Activated gamma-delta T cell (primary cell): ENCODE data around the gene MARK3.

ENCODE experiments used
- DNase-seq: peaks from one replicate; lab custom pipeline; 2025; lab: John Stamatoyannopoulos, UW

MARK3 gene

GRCh38 chr14:103526914-103527248 lies 141.7 kb downstream of the MARK3 start:
- no peak for DNase-seq

GRCh38 chr14:103527408-103528145 lies 142.4 kb downstream of the MARK3 start:
- no peak for DNase-seq

GRCh38 chr14:103528146-103528586 lies 143.0 kb downstream of the MARK3 start:
- no peak for DNase-seq

- peak; percentile 71 for DNase-seq
Measured at GRCh38 chr14:103528587-103529382, 143.6 kb downstream of the MARK3 start, which contains the start of gene TRMT61A. TSS of gene TRMT61A (plus strand) at chr14:103529196. CDS start at chr14:103529979, 783 bp downstream.

GRCh38 chr14:103529383-103530365 lies 144.5 kb downstream of the MARK3 start:
- no peak for DNase-seq

GRCh38 chr14:103530390-103530789 lies 145.2 kb downstream of the MARK3 start:
- no peak for DNase-seq

GRCh38 chr14:103530831-103531230 lies 145.6 kb downstream of the MARK3 start:
- DNase-seq = no peak

GRCh38 chr14:103531421-103532215 lies 146.4 kb downstream of the MARK3 start:
- DNase-seq = no peak

- no peak for DNase-seq
Measured at GRCh38 chr14:103532216-103533136, 147.3 kb downstream of the MARK3 start.

GRCh38 chr14:103533137-103533998 lies 148.2 kb downstream of the MARK3 start:
- no peak for DNase-seq

GRCh38 chr14:103533999-103534575 lies 148.9 kb downstream of the MARK3 start:
- no peak for DNase-seq

GRCh38 chr14:103534576-103535061 lies 149.4 kb downstream of the MARK3 start:
- DNase-seq = no peak

GRCh38 chr14:103535081-103535890 lies 150.1 kb downstream of the MARK3 start:
- no peak for DNase-seq

GRCh38 chr14:103535891-103536565 lies 150.8 kb downstream of the MARK3 start:
- DNase-seq = no peak

GRCh38 chr14:103536693-103537092 lies 151.5 kb downstream of the MARK3 start:
- DNase-seq = no peak

GRCh38 chr14:103537175-103537990 lies 152.2 kb downstream of the MARK3 start:
- DNase-seq = no peak
